Measurements from ENCODE around the gene RNASE11. TPM values are rescaled to one million over a fixed set of nuclear protein-coding genes. Genes with fewer than 3 reads are reported as not detected.
"Not testable (repeated sequence)": the region's sequence is repeated elsewhere in the genome, so short reads cannot be mapped to it uniquely, and the experiment has no call there.

RNASE11 gene
- total and polyA plus RNA-seq, 4 donors: not detected

- no peaks in the 10 kb centered on the region for H3K36me3 ChIP-seq (ENCODE audit: control insufficient read depth in 4 of 4, insufficient read depth in 3 of 4, low read depth in 1 of 4, low read length in 3 of 4)
- no peaks in the 10 kb centered on the region for H3K27me3 ChIP-seq (ENCODE audit: control insufficient read depth in 4 of 4, insufficient read depth in 4 of 4, low read length in 3 of 4)
- H3K4me1 ChIP-seq (ENCODE audit: control insufficient read depth in 4 of 4, insufficient read depth in 4 of 4, low read length in 3 of 4): no peaks in the 10 kb centered on the region
- H3K4me3 ChIP-seq (ENCODE audit: low read depth in 1 of 3, low read length in 3 of 3): no peak overlapping the region
- TF ChIP-seq TAF1 (conservative IDR thresholded peaks at IDR 0.05) (no peak), NR2F2 (IDR thresholded peaks at IDR 0.05) (no peak), RXRA (IDR thresholded peaks at IDR 0.05) (no peak), HNF4G (IDR thresholded peaks at IDR 0.05) (no peak), ATF3 (IDR thresholded peaks at IDR 0.05) (no peak)
- no peak for DNase-seq (ENCODE audit: low spot score)
- peaks cover 7 to 18% (median 9%) of the 10 kb centered on the region in 4 donors for H3K9me3 ChIP-seq (ENCODE audit: control insufficient read depth in 4 of 4, low read length in 3 of 4)
- 72% methylated on average over 3 of the region's 3 CpGs for WGBS
- no peak overlapping the region for H3K9ac ChIP-seq (ENCODE audit: low read depth in 1 of 2, low read length in 2 of 2)
- no peak overlapping the region for H3K27ac ChIP-seq (ENCODE audit: low read depth in 1 of 2, low read length in 2 of 2)
Measured at GRCh38 chr14:20568393-20568792, 19.4 kb downstream of the RNASE11 start.

- 77% methylated on average over 1 of the region's 1 CpG for WGBS
- not testable (repeated sequence) for H3K4me3 ChIP-seq (ENCODE audit: low read depth in 1 of 3, low read length in 3 of 3)
Measured at GRCh38 chr14:20567199-20567598, 20.6 kb downstream of the RNASE11 start.

GRCh38 chr14:20564501-20564997 lies 23.3 kb downstream of the RNASE11 start:
- H3K36me3 ChIP-seq (ENCODE audit: control insufficient read depth in 4 of 4, insufficient read depth in 3 of 4, low read depth in 1 of 4, low read length in 3 of 4): no peaks in the 10 kb centered on the region
- no peak for TF ChIP-seq JUND (IDR thresholded peaks at IDR 0.05)
- no peak for TF ChIP-seq EGR1 (IDR thresholded peaks at IDR 0.05; ENCODE audit: low read depth in 2 of 2)
- no peak for TF ChIP-seq RAD21 (IDR thresholded peaks at IDR 0.05)
- no peak for TF ChIP-seq NR2F2 (IDR thresholded peaks at IDR 0.05)
- TF ChIP-seq FOXA1 (IDR thresholded peaks at IDR 0.05): no peak
- TF ChIP-seq FOXA2 (IDR thresholded peaks at IDR 0.05): no peak
- peaks cover 7 to 16% (median 9%) of the 10 kb centered on the region in 4 donors for H3K9me3 ChIP-seq (ENCODE audit: control insufficient read depth in 4 of 4, low read length in 3 of 4)
- no peak overlapping the region for H3K9ac ChIP-seq (ENCODE audit: low read depth in 1 of 2, low read length in 2 of 2)
- 86% methylated on average over 2 of the region's 2 CpGs for WGBS
- no peak overlapping the region for H3K4me3 ChIP-seq (ENCODE audit: low read depth in 1 of 3, low read length in 3 of 3)
- no peak overlapping the region for H3K27ac ChIP-seq (ENCODE audit: low read depth in 1 of 2, low read length in 2 of 2)
- no peaks in the 10 kb centered on the region for H3K27me3 ChIP-seq (ENCODE audit: control insufficient read depth in 4 of 4, insufficient read depth in 4 of 4, low read length in 3 of 4)
- DNase-seq (ENCODE audit: low spot score): no peak
- H3K4me1 ChIP-seq (ENCODE audit: control insufficient read depth in 4 of 4, insufficient read depth in 4 of 4, low read length in 3 of 4): no peaks in the 10 kb centered on the region

More at GRCh38 chr14:20567199-20567598, 20.6 kb downstream of the RNASE11 start:
- peaks cover 7 to 18% (median 9%) of the 10 kb centered on the region in 4 donors for H3K9me3 ChIP-seq (ENCODE audit: control insufficient read depth in 4 of 4, low read length in 3 of 4)
- not testable (repeated sequence) for DNase-seq (ENCODE audit: low spot score); H3K36me3 ChIP-seq (ENCODE audit: control insufficient read depth in 4 of 4, insufficient read depth in 3 of 4, low read depth in 1 of 4, low read length in 3 of 4); H3K27ac ChIP-seq (ENCODE audit: low read depth in 1 of 2, low read length in 2 of 2); H3K27me3 ChIP-seq (ENCODE audit: control insufficient read depth in 4 of 4, insufficient read depth in 4 of 4, low read length in 3 of 4); H3K4me1 ChIP-seq (ENCODE audit: control insufficient read depth in 4 of 4, insufficient read depth in 4 of 4, low read length in 3 of 4); H3K9ac ChIP-seq (ENCODE audit: low read depth in 1 of 2, low read length in 2 of 2)

GRCh38 chr14:20563971-20564370 lies 23.8 kb downstream of the RNASE11 start:
- no peak for DNase-seq (ENCODE audit: low spot score)
- no peak for TF ChIP-seq ATF3 (IDR thresholded peaks at IDR 0.05)
- no peak for TF ChIP-seq TAF1 (conservative IDR thresholded peaks at IDR 0.05)
- no peak for TF ChIP-seq RXRA (IDR thresholded peaks at IDR 0.05)
- no peak for TF ChIP-seq JUND (IDR thresholded peaks at IDR 0.05)
- TF ChIP-seq FOXA1 (IDR thresholded peaks at IDR 0.05): no peak
- TF ChIP-seq NR2F2 (IDR thresholded peaks at IDR 0.05): no peak
- TF ChIP-seq HNF4G (IDR thresholded peaks at IDR 0.05): no peak
- TF ChIP-seq EGR1 (IDR thresholded peaks at IDR 0.05; ENCODE audit: low read depth in 2 of 2): no peak
- TF ChIP-seq ZBTB33 (IDR thresholded peaks at IDR 0.05): no peak
- no peak for TF ChIP-seq RAD21 (IDR thresholded peaks at IDR 0.05)
- WGBS: 82% methylated on average over 1 of the region's 1 CpG

More at GRCh38 chr14:20563971-20564370, 23.8 kb downstream of the RNASE11 start:
- H3K27me3 ChIP-seq (ENCODE audit: control insufficient read depth in 4 of 4, insufficient read depth in 4 of 4, low read length in 3 of 4): no peaks in the 10 kb centered on the region
- H3K4me1 ChIP-seq (ENCODE audit: control insufficient read depth in 4 of 4, insufficient read depth in 4 of 4, low read length in 3 of 4): no peaks in the 10 kb centered on the region
- no peak overlapping the region for H3K27ac ChIP-seq (ENCODE audit: low read depth in 1 of 2, low read length in 2 of 2)
- peaks cover 1 to 10% (median 4%) of the 10 kb centered on the region in 4 donors for H3K9me3 ChIP-seq (ENCODE audit: control insufficient read depth in 4 of 4, low read length in 3 of 4)
- no peak overlapping the region for H3K4me3 ChIP-seq (ENCODE audit: low read depth in 1 of 3, low read length in 3 of 3)
- H3K36me3 ChIP-seq (ENCODE audit: control insufficient read depth in 4 of 4, insufficient read depth in 3 of 4, low read depth in 1 of 4, low read length in 3 of 4): no peaks in the 10 kb centered on the region
- no peak overlapping the region for H3K9ac ChIP-seq (ENCODE audit: low read depth in 1 of 2, low read length in 2 of 2)

All from liver (tissue), 9 donors.